HG03097 (cell line): ENCODE measurements around the gene PCYT1B.
"Not testable (repeated sequence)": the region's sequence is repeated elsewhere in the genome, so short reads cannot be mapped to it uniquely, and the experiment has no call there.

Experiments used
- ATAC-seq: cut with Tn5 transposase; IDR thresholded peaks from one replicate; pipeline ENCODE4 v1.9.1; 2021; ENCODE audit not compliant: unreplicated experiment, low FRiP score

The PCYT1B gene

DNA sequence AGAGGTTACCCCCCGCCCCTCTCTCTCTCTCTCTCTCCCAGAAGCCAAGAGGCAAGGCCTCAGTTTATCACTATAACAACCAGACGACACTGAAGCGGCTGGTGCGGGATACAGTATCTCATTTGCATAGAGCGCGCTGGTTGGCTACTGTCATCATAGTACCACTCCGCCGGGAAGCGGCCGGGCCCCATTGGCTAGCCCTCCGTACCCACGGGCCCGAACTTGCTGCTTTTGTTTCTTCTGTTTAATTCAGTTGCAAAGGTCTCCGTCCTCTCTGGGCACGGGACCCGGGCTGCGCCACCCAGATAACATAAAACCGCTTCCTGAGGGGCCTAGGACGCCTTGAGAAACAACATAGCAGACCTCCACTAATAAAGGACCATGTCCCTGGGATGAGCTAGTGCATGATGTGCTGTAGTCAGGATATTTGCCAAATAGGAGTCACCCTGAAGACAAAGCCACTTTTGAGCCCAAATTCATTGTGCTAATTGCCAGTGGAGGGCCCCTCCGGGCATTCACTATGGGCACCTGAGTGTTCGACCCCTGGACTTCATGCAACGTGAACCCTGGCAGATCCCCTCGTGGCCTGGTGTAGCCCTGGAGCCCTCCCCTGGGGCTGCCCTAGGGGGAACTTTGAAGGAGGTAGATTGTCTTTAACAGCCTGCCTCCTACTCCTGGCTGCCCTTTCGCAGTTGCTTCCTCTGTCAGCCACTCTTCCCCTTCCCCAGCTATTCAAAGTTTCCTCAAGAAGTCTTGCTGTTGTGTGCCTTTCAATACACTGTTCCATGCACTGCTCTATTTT lies at the start of gene PCYT1B:
Gene PCYT1B, minus strand, starts transcription at position 91 of the 802 bp plus-strand sequence. CDS start 242 bp downstream, outside the sequence.
- no peak for ATAC-seq

DNA sequence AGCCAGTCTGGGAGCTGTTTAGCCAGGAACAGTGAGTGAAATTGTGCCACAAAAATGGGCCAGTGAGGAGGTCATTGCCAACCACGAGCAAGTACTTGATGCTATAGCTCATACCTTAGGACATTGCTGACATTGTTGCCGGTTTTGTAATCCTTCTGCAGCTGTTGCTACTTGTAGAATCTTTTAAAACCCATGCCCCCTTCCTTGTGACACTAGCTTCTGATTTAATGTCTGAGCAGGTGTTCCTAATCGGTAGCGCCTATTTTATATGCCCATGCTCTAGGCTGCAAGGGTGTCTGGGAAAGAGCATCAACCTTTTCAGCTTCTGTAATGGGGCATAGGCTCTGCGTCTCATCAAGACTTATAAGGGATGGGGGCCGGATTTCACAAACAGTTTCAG lies 49.1 kb upstream of the PCYT1B start:
- ATAC-seq: no peak

DNA sequence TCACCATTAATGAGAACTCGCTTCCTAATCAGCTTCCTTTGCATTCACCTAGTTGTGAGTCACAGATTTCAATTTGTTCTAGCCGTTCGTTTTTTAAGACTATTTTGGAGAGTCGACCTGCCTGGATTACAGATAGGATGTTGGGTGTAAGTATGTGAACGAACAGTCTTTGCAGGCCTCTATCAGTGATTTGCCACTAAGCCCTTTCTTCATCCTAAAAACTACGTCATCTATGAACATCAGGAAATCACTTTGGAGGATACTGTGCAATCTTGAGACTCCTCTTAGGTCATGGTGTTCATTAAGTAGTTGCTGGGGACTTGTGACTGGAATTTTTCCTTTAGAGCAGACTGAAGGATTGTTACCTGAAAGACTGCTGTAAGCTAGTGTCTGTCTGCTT lies 47.7 kb upstream of the PCYT1B start:
- no peak for ATAC-seq

DNA sequence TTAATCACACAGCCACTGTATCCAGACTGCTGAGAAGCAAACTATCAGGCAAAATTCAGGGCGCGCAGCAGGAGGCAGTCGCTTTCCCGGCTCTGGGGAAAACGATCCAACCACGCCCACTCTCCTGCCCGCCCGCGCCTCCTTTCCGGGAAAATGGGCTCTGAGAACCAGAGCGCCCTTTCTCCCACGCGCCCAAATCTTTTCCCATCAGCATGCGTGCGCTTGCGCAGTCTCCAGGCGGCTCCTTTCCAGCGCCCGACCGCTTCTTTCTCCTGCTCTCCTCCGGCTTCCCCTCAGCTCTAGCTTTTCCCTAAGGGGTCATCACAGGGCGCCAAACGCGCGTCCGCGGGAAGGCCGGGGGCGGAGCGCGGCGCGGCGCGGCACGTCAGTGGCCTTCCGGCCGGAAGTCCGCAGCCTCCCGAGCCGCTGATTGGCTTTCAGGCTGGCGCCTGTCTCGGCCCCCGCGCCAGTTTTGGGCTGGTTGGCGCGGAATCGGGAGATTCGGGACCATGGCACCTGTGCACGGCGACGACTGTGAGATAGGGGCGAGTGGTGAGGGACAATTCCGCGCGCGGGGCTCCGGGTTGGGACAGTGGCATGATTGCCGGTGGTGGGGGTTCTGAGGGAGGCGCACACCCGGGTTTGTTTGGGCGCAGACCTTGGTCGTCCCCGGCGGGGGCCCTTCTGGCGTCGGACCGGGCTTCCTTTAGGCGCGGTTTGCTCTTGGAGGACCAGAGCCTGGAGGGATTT lies 46.5 kb upstream of the PCYT1B start, which contains the start of gene POLA1:
Gene POLA1, plus strand, starts transcription at position 466 of the 750 bp plus-strand sequence. Its CDS starts 44 bp downstream, at position 510.
- ATAC-seq: peak; percentile 83

DNA sequence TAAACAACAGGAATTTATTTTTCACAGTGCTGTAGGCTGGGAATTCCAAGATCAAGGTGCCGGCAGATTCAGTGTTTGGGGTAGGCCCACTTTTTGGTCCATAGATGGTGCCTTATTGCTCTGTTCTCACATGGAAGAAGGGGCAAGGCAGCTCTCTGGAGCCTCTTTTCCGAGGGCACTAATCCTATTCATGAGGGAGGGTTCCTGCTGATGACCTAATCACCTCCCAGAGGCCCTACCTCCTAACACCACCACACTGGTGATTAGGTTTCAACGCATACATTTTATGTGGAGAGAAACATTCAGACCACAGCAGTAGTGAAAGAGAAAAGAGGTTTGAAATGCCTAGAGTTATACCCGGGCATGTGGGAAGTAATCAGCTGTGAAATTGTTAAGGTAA lies 45.2 kb upstream of the PCYT1B start:
- no peak for ATAC-seq

DNA sequence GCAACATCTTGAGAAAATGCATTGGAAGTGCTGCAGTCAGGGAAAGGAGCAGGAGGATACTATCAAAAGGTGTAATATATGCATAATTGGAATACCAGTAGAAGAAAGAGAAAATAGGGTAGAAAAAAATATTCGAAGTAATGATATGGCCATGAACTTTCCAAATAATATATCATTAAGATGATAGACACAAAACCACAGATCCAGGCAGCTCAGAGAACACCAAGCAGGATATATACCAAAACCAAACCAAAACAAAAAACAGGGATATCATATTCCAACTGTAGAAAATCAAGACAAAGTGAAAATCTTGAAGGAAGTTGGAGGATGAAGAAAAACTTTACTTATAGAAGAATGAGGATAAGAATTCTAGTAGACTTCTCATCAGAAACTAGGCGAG lies 36.9 kb upstream of the PCYT1B start:
- no peak for ATAC-seq

DNA sequence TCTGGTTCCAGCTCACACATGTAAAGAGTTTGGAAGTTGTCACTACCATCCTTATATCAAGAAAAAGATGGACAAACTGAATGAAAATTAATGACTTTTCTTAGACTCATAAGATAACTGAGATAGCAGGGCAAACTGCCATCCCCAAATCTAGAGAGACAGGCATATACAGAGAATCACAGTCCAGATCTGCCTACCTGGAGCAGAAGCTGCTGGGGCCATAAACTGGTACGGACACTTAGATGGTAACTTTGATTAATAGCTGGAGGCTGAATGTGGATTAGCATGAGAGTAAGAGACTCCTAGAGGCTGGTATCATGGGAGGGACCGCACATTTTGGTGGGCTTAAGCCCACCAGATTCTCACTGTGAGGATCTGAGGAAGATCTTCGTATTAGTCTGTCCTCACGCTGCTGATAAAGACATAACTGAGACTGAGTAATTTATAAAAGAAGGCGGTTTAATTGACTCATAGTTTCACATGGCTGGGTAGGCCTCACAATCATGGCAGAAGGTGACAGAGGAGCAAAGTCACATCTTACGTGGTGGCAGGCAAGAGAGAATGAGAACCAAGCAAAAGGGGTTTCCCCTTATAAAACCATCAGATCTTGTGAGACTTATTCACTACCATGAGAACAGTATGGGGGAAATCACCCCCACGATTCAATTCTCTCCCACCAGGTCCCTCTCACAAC lies 35.7 kb upstream of the PCYT1B start:
- ATAC-seq: no peak

DNA sequence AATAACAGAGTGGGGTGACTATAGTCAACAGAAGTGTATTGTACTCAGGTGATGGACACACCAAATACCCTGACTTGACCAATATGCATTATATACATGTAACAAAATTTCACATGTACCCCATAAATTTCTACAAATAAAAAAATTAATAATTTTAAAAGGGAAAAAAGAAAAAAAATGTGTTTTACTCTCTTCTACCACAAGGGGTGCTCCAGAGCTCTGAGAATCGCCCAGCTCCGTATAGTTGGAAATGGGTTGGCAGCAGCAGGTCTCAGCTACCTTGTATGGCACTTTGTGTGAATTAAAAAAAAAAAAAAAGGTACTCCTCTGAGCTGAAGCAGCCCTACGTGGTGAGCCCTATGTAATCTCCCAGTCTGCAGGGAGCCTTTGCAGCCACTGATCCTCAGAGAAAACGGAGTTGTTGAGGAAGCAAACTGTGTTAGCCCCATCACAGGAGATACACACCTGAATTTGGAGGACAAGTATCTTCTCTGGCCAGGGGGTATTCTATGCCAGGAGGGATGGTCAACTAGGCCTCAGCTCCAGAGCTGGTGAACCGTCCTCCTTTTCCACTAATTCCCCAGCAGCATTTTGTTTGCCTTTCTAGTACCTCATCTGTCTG lies 29.4 kb upstream of the PCYT1B start:
- ATAC-seq: no peak

DNA sequence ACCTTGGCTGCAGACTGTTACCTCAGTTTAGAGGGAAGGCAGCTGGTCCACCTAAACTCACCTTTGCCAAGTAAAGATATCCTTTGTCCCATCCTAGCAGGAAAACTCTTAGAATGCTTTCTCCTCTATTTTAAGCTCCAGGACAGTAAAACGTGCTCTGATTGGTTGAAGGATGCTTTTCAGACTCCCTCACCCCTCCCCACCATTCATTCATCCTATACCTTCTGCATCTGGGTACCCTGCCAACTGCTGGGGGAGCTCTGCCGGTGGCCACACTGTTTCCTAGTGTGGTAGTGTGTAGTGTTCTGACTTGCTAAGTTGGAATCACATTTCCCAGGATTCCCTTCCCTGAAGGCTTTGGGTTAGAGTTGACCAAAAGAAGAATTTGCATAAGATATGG lies 26.3 kb upstream of the PCYT1B start:
- no peak for ATAC-seq

DNA sequence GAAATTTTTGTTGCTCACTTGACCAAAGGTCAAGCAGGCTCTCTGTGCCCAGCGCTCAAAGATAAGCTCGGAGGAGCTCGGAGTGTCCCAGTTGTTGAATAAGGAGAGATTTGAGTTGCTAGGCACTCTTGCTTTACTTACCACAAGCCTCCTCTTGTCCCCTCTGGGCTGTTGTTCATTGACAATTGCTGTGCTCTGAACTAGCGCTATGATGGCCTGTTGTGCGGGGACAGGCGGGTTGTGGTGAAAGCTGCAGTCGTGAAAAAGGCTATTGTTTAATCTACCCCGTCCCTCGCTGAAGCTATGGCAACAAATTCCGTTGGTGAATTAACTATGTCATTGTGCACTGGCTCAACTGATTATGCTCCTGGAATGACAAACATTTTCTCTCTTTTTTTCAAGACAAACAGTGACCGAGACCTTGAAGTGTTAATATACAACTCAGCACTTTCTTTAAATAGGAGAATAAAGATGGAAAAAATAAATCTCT lies 25.6 kb upstream of the PCYT1B start:
- no peak for ATAC-seq

DNA sequence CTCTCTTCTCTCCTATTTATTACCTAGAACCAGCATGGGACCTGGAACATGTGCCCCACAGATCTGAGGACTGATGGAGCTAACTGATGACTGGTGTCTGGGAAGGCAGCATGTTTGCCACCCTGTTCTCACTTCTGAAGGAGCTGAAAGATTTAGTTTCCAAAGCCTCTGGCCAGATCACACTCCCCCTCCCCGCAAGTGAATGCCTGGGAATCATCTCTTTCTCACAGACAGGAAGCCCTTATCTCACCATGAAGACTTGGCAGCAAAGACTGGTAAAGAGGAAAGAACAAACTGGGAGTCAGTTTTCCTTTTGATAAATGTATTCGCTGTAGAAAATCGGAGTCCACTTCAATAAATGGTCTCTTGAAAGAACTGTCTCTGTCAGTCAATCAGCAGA lies 21.0 kb upstream of the PCYT1B start:
- no peak for ATAC-seq

DNA sequence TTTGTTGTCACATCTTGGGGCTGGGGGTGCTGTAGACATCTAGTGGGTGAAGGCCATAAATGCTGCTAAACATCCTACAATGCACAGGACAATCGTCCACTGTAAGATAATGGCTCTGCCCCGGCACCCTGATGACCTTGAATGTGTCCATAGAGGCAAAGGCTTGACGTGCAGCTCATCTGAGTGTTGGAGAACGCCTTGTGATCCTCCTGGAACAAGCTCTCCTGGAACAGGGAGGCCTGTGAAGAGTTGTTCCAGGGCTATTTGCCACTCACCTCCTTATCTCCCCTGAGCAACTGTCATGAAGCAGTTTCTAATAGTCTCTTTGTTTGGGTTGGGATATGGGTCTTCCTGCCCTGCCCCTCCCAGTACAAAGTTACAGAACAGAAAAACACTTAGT lies 15.2 kb upstream of the PCYT1B start:
- no peak for ATAC-seq

DNA sequence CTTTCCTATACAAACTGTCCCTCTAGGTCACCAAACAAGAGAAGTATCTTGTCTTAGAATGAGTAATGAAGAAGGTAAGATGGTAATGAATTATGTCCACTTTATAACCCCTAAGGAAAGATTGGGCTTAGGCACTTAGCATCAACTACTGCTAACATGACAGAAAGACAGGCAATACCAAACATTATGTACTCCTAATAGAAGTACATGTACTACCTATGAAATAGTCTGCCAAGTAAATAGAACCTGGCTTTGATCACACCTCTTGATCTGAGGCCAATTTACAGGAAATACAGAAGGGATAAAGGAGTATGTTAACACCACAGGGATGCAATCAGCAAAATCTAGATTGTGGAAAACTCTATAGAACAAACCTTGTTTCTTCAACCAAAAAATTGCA lies 14.1 kb upstream of the PCYT1B start:
- no peak for ATAC-seq

DNA sequence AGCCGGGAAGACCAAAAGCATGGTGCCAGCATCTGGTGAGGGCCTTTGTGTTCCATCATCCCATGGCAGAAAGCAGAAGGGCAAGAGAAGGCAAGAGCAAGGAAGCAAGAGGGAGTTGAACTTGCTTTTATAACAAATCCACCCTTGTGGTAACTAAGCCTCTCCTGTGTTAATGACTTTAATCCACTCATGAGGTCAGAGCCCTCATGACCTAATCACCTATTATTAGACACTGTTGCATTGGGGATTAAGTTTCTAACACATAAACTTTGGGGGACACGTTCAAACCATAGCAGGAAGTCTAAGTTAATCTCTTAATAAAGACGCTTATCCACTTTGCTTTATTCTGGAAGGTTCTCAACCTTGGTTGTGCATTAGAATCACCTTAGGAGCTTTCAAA lies 12.5 kb upstream of the PCYT1B start:
- ATAC-seq: no peak

DNA sequence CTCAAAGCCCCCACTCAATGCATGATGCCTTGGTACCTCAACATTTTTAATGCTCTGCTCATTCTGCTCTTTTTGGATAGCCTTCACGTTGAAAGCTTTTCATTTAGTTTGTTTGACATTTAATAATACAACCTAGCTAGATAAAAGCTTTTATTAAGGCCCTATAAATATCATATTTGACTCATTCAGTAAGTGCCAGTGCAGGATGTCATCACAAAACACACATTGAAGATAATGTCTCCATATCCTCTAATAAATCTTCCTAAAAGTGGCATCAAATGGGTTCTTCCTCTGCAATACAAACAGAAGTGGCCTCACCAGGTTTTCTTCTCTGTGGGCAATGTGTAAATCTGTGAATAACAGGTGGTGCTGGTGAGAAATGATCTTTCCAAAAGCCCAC lies 12.0 kb upstream of the PCYT1B start:
- ATAC-seq: no peak

DNA sequence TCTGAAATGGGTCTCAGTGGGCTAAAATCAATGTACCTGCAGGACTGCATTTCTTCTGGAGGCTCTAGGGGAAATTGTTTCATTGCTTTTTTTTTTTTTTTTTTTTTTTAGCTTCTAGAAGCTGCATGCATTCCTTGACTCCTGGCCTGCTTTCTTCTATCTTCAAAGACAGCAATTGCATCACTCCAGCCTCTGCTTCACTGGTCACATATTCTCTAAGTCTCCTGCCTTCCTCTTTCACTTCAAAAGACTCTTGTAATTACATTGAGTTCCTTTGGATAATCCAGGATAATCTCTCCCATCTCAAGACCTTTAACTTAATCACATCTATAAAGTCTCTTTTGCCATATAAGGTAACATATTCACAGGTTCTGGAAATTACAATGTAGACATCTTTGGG lies 11.3 kb upstream of the PCYT1B start:
- no peak for ATAC-seq

DNA sequence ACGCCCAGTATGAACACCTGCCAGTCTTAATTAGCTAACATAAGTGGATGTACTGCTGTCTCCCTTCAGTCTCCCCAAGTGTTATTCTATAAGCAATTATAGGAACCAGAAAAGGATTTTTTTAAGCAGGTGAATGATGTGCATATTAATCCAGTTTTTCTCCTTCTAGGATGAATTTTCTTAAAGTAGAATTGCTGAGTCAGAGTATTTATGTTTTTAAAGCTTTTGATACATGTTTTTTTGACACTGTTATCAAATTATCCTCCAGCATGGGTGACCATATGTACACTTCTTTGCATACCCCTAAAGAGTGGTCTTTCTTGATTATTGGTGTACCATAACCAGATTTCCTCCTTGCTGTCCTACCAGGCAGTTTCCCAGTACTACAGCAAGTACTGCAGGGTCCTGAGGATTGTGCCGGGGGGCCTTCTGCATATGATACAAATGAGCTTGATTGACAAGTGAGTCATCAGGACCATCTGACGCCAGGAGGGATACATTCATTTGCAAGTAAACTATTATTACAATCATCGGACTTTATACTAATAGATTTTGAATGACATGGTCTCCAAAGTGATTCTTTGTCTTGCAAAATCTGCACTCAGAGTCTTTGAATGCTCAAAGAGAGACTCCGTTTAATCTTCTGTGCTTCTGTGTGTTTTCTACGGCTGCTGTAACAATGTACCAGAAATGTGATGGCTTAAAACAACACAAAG lies 10.7 kb upstream of the PCYT1B start:
- ATAC-seq: no peak

DNA sequence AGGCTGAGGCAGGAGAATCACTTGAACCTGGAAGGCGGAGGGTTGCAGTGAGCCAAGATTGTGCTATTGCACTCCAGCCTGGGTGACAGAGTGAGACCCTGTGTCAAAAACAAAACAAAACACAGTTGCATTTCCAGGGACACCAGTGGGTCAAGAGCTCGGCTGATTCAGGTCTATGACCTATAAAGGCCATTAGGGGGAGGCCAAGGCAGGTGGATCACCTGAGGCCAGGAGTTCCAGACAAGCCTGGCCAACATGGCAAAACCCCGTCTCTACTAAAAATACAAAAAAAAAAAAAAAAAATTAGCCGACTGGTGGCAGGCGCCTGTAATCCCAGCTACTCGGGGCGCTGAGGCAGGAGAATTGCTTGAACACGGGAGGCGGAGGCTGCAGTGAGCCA lies 8.5 kb upstream of the PCYT1B start:
- not testable (repeated sequence) for ATAC-seq

DNA sequence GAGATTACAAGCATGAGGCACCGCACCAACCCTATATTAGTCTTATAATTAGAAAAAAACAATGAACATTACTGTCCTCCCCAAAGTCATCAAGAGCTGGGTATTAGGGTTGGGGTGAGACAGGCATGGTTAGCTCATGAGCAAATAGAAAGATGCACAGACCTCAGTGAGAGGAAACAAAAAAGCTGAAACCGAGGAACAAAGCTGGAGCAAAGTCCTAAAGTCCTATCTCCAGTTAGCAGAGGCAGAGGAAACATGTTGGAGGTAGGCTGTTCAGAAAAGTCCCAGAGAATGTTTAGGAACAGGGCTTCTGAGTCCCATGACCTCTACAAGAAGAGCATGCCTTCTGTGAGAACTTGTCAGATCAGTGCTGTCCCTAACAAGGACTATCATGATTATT lies 4.6 kb upstream of the PCYT1B start:
- no peak for ATAC-seq

DNA sequence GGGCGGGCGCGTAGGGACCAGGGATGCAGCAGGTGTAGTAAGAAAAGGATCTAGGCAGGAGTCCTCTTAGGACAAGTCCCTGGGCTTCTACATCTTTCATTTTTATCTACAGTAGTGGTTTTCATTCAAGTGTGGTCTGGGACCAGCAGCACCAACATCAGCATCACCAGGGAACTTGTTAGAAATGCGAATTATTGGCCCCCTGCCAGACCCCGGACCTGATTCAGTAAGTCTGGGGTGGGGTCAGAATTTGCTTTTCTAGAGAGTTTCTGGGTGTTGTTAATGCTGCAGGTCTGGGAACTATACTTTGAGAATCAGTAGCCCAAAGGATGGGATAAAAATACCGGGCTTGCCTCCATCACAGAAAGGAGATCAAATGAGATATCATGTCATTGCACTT lies 1.3 kb upstream of the PCYT1B start:
- no peak for ATAC-seq
